Thyroid gland (tissue), 4 donors: ENCODE data around the gene MISP3. TPM values are rescaled to one million over a fixed set of nuclear protein-coding genes. Genes with fewer than 3 reads are reported as not detected.

Source experiments
- DNase-seq, 2 donors: peaks; one replicate each; pipeline ENCODE4 v3.0.0-alpha.2; 2019
- H3K27ac ChIP-seq, 3 donors: fragments of 200-600 bp; sonication (generic); 1 replicate in 2 of 3; 2 replicates in 1 of 3; pipeline ENCODE4 v1.5.1; 2016 to 2019; ENCODE audit warnings: mild to moderate bottlenecking in 1 of 3, moderate library complexity in 1 of 3
- H3K27me3 ChIP-seq: fragments of 200-600 bp; sonication (generic); one replicate; pipeline ENCODE4 v1.5.1; 2019
- H3K36me3 ChIP-seq, 2 donors: fragments of 200-600 bp; sonication (generic); one replicate each; pipeline ENCODE4 v1.5.1; 2016 to 2019
- H3K4me1 ChIP-seq, 2 donors: fragments of 200-600 bp; sonication (generic); one replicate each; pipeline ENCODE4 v1.5.1; 2017 to 2019
- H3K4me3 ChIP-seq, 3 donors: fragments of 200-600 bp; sonication (generic); replicated peaks in 1 of 3; 1 replicate in 2 of 3; 2 replicates in 1 of 3; pipeline ENCODE4 v1.5.1; 2016; ENCODE audit warnings: mild to moderate bottlenecking in 1 of 3
- H3K9me3 ChIP-seq: fragments of 200-600 bp; sonication (generic); one replicate; pipeline ENCODE4 v1.5.1; 2017
- CTCF ChIP-seq, 6 experiments: fragments of 200-600 bp in 3 of 6; fragments of 450-650 bp in 3 of 6; sonication (generic) in 3 of 6; IDR thresholded peaks; one replicate each; pipeline ENCODE4 v1.5.1; 2016 to 2019; ENCODE audit warnings: antibody characterized with exemption in 6 of 6, mild to moderate bottlenecking in 2 of 6, inconsistent platforms in 1 of 6, moderate library complexity in 1 of 6
- POLR2A ChIP-seq, 2 donors: fragments of 450-650 bp; IDR thresholded peaks; one replicate each; pipeline ENCODE4 v1.6.1; 2017; ENCODE audit warnings: antibody characterized with exemption in 2 of 2, mild to moderate bottlenecking in 2 of 2, moderate library complexity in 1 of 2
- WGBS, 2 donors: methylation state at CpG; one replicate each; pipeline ENCODE4 v1.1.5; 2017; 5-methylcytosine and 5-hydroxymethylcytosine counted together
- intact Hi-C: fragments of 100-400 bp; cut with DNase I; formaldehyde crosslinking; loops from one replicate; pipeline ENCODE4 v1.15.1; 2023
- total RNA-seq, 4 donors: library from RNA; depleted of rRNA; stranded (reverse); fragments of >200 nt; gene quantifications; one replicate each; pipeline ENCODE4 v1.2.3, GENCODE V29; 2016

Gene MISP3
- total RNA-seq, 4 donors from 2014 or later = 7.9 to 9.9 (median 9.1) TPM

- H3K36me3 ChIP-seq = no peaks in the 10 kb centered on the region
- intact Hi-C loops = loop anchor here (5.0 kb wide), 1 partner anchor 113 kb away; no protein-coding TSS in a partner anchor
- H3K27me3 ChIP-seq = no peaks in the 10 kb centered on the region
- peaks cover 11 to 19% of the 10 kb centered on the region in 2 donors for H3K4me1 ChIP-seq
- no peaks in the 10 kb centered on the region for H3K9me3 ChIP-seq
- H3K4me3 ChIP-seq = no peak overlapping the region
- no peak for TF ChIP-seq POLR2A (IDR thresholded peaks at IDR 0.05)
- no peak for TF ChIP-seq CTCF (IDR thresholded peaks at IDR 0.05)
- no peak for DNase-seq
- WGBS, 2 donors = 94 to 97% methylated on average over 33 to 43 of the region's 43 CpGs
- no peak overlapping the region for H3K27ac ChIP-seq
Observed at GRCh38 chr19:14070268-14071050, 2.1 kb upstream of the MISP3 start.

DNA sequence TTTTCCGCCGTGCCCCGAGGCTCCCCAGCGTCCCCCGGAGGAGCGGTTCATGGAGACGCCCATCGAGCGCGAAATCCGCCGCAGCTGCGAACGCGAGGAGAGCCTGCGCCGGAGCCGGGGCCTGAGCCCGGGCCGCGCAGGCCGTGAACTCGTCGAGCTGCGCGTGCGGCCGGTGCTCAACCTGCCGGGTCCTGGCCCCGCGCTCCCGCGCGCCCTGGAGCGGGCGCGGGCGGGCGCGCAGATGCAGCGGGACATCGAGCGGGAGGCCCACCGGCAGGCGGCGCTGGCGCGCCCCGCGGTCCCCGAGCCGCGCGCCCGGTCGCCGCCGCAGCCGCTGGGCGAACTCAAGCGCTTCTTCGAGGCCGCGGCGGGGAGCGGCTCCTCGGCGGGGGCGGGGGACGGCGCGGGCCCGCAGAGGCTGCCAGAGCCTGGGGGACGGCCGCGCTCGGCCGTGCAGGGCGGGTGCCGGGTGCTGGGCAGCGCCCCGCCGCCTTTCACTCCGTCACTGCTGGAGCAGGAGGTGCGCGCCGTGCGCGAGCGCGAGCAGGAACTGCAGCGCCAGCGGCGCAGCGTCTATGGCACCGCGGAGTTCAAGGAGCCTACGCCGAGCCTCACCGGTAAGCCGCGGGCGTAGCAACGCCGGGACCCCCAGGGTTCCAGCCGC, 807 bp downstream of the MISP3 start:
- WGBS, 2 donors = 0 to 12% methylated on average over 3 to 6 of the region's 106 CpGs
- peak; percentile 81 to 83 for DNase-seq

GRCh38 chr19:14073925-14074838, 1.6 kb downstream of the MISP3 start:
- TF ChIP-seq POLR2A (IDR thresholded peaks at IDR 0.05) (no peak), CTCF (IDR thresholded peaks at IDR 0.05) (no peak)
- no peaks in the 10 kb centered on the region for H3K9me3 ChIP-seq
- 3% methylated on average over 21 to 33 of the region's 44 CpGs for WGBS, 2 donors
- peak in 1 of 2 donors; percentile 36 for DNase-seq
- peak overlapping the region; percentile 30 to 87 (median 46) for H3K27ac ChIP-seq
- no peaks in the 10 kb centered on the region for H3K36me3 ChIP-seq
- no peaks in the 10 kb centered on the region for H3K27me3 ChIP-seq
- intact Hi-C loops = loop anchor here (2.0 to 5.0 kb wide), 2 partner anchors 117 to 195 kb away; no protein-coding TSS in a partner anchor
- peaks cover 15 to 19% of the 10 kb centered on the region in 2 donors for H3K4me1 ChIP-seq
- peak overlapping the region; percentile 3 to 64 (median 25) for H3K4me3 ChIP-seq

More for the DNA sequence above, 807 bp downstream of the MISP3 start:
- intact Hi-C loops = loop anchor here (5.0 kb wide), 1 partner anchor 116 kb away; no protein-coding TSS in a partner anchor
- Histone ChIP-seq H3K27me3 (no peaks in the 10 kb centered on the region), H3K9me3 (no peaks in the 10 kb centered on the region), H3K27ac (peak overlapping the region; percentile 67 to 90 (median 85)), H3K4me3 (peak overlapping the region; percentile 35 to 64 (median 38)), H3K36me3 (no peaks in the 10 kb centered on the region), H3K4me1 (peaks cover 15 to 19% of the 10 kb centered on the region in 2 donors)
- peak in 3 of 6 experiments; percentile 81 to 94 (median 89) for TF ChIP-seq CTCF (IDR thresholded peaks at IDR 0.05)
- TF ChIP-seq POLR2A (IDR thresholded peaks at IDR 0.05) = peak in 1 of 2 donors; percentile 56

DNA sequence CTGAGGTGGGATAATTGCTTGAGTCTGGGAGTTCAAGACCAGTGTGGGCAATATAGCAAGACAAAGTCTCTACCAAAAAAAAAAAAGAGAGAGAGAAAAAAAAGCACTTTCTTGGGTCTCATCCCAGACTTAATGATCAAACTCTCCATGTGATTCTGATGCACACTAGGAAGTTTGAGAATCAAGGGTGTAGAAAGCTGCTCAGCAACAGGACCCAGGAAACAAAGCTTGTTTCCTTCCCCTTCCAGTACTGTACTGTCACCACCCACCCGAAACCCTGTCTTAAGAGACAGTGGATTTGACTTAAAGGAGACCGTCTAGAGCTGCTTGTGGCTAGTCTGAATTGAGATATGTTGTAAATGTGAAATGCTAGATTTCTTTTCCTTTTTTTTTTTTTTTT, 5.8 kb downstream of the MISP3 start:
- Histone ChIP-seq H3K27me3 (no peaks in the 10 kb centered on the region), H3K4me1 (peaks cover 23 to 27% of the 10 kb centered on the region in 2 donors), H3K36me3 (no peaks in the 10 kb centered on the region), H3K9me3 (no peaks in the 10 kb centered on the region), H3K27ac (no peak overlapping the region), H3K4me3 (no peak overlapping the region)
- TF ChIP-seq POLR2A (IDR thresholded peaks at IDR 0.05) (no peak), CTCF (IDR thresholded peaks at IDR 0.05) (no peak)
- intact Hi-C loops = no loop called here
- 78 to 91% methylated on average over 2 of the region's 2 CpGs for WGBS, 2 donors
- DNase-seq = no peak
